Measurements from ENCODE around the gene PCLAF.

DNA sequence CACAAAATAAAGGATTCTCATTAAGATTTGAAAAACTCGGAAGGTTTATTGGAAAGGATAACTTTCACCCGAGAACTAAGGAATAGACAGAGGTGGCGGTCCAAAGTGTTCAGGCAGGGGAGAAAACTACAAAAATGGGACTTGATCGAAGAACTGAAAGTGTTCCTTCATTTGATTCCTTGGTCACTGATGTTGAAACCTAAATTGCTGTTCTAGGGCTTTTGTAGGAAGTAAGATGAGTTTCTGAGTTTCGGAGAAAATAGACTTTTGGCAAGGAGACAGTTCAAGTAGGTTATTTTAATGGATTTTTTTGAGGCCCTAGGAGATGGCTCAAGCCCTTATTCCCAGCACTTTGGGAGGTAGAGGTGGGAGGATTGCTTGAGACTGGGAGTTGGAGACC, 7.8 kb upstream of the PCLAF start:
- TF ChIP-seq CTCF (IDR thresholded peaks at IDR 0.05) (no peak), POLR2A (IDR thresholded peaks at IDR 0.05) (no peak)
